Eye (tissue), 1 donor: Measurements from ENCODE around the gene STEAP1B.
A peak's percentile ranks its signal among the peaks of the same experiment; 100 is the strongest.
"Not testable (repeated sequence)": the region's sequence is repeated elsewhere in the genome, so short reads cannot be mapped to it uniquely, and the experiment has no call there.

Experiments
- DNase-seq: peaks from one replicate; pipeline ENCODE4 v3.0.0-alpha.2; 2015

The STEAP1B gene

DNA sequence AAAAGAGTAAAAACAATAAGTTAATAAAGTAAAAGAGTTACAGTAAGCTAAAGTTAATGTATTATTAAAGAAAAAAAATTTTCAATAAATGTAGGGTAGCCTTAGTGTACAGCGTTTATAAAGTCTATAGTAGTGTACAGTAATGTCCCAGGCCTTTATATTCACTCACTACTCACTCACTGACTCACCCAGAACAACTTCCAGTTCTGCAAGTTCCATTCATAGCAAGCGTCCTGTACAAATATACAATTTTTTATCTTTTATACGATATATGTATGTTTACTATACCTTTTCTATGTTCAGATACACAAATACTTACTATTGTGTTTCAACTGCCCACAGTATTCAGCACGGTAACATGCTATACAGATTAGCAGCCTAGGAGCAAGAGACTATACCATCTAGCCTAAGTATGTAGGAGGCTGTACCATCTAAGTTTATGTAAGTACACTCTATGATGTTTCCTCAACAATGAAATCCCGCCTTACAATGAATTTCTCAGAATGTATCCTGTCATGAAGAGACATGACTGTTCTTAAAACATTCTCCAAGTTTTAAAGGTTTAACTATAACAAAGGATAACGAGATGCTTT is 3.6 kb downstream of the STEAP1B start:
- not testable (repeated sequence) for DNase-seq

DNA sequence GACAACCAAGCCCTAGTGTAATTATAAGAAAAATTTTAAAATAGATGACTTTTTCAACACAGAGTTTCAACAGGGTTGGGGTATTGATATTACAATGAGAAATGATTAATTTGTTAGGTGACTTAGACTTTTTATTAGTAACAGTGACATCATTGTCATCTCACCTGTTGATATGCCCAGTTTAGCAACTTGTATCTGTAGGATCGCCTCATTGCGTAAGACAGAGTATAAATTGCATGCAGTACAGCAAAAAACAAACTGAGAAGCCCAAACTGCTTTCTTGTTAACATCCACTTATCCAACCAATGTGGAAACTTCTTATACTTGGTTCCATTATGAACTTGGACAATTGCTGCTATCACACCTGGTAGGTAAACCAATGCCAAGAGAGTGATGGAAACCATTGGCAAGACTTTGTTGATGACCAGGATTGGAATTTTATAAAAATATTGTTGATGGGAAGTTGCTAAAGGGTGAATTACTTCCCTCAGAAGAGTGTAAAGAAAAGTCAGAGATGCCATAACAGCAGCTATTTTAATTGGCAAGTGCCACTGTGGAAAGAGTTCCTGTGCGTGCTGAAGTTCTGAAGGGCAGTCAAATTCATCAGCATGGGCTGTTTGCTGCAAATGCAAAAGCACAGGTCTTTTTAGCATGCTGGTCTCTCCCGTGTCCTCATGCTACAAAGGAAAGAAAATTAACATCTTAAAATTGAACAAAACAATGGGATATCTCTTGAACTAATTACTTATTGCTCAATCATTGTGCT is 6.6 kb downstream of the STEAP1B start:
- not testable (repeated sequence) for DNase-seq

DNA sequence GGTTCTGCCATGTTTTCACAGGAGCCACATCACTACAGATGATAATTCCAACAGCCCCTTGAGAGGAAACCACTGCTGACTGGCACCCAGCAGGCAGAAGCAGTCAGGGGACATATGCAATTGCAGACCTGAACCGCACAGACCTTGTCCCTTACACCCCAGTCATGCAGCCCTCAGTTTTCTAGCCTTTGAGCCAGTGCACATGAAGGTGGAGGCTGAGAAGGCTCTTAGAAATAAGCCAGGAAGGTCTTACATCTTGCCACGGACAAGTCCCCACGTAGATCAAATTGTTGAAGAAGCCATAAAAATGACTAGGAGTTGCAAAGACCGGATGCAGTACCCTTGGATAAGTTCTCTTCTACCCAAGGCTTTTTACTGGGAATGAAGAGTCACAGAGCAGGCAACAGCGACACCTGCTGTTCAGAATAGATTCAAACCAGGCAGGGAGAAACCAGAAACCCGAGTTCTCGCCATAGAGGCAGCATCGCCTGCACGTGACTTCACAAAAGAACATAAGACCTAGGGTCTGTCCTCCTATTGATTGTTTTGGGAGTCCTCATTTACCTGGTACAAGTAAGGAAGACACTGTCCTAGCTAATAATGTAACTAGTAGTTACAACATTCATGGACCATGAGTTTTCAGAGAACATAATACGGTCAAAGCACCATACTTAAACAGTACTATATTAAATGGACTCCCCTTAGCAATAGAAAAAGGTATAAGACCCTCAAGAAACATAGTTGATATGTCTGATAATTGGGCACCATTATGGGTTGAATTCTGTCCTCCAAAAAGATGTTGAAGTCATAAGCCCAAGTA is 11.1 kb downstream of the STEAP1B start:
- DNase-seq, result peak; percentile 95

DNA sequence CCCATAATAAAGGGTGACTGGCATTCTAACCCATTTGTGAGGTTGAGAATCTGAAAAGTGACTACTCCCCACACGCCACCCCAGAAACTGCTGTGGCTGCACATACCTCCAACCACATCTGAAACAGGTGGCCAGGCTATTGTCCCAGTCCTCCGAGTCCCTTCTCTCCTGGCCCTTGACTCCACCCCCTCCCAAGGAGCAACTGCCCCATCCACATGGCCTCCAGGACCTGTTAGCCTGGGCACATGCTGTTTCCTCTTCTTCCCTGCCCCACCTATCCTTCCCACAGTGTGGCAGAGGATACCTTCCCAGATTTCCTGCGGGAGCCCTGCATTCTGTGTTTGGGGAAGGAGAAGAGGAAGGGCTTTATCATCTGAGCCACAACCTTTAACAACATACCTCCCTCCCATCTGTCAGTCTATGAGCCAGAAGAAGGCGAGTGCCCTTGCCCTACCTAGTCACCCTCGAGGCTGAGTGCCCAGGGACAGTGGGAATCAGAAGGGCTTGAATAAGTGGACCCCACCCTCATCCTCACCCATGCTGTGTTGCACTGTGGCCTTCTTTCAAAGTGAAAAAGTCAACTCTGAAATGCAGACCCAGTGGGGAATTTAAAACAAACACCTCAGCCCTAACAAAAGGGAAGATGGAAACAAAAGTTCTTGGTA is 11.9 kb downstream of the STEAP1B start:
- DNase-seq, result no peak

DNA sequence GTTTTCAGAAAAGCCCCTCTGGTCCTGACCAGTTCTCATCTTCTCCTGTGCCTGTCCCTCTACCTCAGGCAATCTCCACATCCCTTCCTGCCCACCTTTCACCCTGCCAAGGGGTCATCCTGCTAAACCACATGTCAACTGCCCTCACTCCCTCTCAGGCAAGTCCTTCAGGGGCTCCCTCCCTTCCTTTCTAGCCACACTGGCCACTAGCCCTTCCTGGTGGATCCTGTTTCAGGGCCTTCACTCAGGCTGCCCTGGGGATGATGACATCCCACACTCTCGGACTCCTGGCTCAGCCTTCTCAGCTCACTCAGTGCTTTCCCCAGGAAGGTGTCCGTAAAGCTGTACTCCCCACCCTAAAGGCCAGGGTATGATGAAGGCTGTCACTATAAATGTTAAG is 13.4 kb downstream of the STEAP1B start:
- no peak for DNase-seq

DNA sequence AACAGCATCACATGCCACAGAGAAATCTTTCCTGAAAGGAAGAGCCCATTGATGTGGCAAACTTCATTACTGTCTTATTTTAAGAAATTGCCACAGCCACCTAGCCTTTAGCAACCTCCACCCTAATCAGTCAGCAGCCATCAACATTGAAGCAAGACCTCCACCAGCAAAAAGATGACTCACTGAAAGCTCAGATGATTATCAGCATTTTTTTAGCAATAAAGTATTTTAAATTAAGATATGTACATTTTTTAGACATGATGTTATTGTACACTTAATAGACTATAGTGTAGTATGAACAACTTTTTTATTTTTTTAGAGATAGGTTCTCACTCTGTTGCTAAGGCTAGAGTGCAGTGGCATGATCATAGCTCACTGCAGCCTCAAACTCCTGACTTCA is 14.8 kb downstream of the STEAP1B start:
- DNase-seq, result no peak

DNA sequence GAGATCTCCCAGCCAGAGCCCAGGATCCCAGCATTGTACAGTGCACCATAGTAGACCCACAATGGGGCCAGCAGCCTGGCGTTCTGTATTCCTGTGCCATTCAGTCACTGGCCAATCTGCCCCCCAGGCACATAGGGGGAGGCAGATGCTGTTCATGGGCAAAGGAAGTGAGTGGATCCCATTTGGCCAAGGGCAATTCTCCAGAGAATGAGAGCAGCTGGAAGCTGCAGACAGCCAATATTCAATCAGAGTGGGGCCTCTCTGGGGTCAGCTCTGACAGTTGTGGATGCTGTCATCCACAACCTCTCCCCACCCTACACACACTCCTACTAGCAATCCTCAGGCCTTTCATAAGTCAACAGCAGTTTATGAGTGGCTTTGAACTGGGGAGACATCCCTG is 17.5 kb downstream of the STEAP1B start:
- DNase-seq, result peak; percentile 41

DNA sequence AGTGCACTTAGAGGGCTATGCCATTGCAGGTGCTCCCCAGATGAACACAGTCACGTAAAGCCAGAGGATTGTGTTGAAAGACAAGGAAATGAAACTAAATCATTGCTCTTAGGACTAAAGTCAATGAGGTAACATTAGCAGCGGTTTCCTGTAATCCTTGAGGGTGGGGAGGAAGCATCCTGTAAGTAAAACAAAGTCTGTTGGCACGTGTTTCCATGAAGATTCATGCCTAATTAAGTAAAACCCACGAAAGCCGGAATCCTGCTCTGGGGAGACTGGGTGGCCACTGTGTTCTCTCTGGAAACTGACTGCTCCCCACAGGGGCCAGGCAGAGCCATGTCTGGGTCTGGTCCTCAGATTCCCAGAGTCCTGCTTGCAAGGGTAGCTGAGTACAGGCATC is 18.3 kb downstream of the STEAP1B start:
- no peak for DNase-seq

DNA sequence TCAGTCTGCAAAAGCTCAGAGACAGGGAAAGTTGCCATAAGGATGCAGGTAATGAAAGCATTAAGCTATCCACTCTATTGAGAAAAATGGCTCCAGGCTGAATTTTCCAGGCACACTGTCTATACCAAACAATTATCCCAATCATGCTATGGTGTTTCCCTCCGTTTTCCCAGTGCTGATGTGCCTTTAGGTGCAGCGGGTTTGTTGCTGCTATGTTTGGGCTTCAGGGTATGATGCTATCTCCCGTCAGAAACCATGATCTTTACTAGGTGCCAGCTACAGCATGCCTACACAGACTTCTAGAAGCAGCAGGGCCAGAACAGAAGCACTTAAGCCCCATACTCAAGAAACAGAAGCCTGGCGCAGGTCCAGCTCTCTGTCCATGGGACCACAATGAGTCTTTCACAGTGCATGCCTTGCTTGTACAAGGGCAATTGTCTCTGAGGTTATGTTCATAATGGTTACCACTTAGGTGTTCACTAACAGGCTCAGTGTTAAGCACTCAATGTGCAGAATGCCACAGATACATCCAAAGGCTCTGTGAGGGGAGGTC is 19.4 kb downstream of the STEAP1B start:
- peak; percentile 20 for DNase-seq

DNA sequence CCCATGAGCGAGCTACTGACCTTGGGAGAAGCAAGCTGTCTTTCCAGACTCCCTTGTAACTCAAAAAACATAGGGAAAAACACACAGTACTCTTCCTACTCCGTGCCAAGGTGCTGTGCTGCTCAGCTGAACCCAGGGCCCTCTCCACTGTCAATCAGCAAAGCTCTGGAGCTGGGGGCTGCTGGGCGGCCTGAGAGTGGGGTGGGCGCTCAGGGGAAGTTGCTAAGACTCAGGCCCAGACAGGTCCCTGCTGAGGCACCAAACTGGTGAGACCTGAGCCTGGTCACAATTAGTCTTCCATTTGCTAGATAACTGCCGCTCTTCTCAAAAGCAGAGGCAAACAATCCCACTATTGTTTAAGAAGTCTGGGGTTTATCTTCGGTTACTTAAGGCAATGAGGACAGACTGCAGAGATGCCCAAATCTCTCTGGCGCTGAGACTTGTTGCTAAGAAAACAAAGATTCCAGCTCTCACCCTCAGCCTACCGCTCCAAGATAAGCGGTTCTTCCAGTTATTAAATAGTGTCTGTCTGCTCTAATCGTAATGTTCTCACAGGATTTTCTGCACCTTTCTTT is 22.0 kb downstream of the STEAP1B start:
- peak; percentile 33 for DNase-seq

DNA sequence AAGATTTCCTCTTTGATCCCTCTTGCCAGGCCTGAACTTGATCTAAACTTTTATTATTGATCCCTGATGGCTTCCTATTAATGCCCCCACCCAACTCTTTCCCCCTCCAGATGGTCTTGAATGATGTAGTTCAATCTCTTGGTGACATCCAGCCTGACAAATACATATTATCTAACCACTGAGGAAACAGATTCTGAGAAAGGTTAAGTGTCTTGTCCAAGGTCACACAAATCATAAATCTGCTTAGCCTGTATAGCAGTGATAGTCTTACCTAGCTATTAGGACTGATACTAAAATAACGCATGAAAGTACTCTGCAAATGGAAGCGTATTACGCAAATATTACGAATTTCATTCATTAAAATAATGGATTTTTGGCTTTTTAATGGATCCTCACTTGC is 22.7 kb downstream of the STEAP1B start:
- DNase-seq, result no peak

DNA sequence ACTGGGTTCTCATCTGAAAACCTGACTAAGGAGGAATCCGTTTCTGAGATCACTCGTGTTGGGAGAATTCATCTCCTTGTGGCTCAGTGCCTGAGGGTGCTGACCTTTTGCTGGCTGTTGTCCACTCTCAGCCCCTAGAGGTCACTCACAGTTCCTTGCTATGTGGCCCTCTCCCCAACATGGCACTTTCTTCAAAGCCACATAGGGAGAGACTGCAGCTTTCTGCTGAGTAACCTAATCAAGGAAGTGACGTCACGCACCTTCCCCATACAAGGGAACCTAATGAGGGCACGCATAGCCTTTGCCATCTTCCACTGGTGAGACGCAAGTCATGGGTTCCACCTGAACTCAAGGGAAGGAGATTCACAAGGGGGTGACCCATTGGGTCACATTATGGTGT is 23.2 kb downstream of the STEAP1B start:
- DNase-seq, result no peak

DNA sequence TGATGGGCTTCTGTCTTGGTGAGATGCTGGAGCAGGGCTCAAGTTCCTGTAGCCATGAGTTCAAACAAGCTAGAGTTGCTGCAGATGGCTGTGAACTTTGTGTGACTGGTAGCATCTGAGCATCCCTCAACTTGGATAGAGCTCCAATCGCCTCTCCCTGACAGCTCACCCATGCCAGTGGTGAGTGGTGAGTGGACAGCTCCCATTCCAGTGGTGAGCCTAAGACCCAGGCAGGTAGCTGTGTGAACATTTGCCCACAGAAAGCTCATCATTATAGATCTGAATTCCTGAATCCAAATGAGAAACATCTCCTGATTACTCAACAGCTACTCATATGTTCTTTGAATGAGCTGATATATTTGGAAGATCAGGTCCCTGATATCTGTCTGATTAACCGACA is 25.3 kb downstream of the STEAP1B start:
- DNase-seq, result no peak

DNA sequence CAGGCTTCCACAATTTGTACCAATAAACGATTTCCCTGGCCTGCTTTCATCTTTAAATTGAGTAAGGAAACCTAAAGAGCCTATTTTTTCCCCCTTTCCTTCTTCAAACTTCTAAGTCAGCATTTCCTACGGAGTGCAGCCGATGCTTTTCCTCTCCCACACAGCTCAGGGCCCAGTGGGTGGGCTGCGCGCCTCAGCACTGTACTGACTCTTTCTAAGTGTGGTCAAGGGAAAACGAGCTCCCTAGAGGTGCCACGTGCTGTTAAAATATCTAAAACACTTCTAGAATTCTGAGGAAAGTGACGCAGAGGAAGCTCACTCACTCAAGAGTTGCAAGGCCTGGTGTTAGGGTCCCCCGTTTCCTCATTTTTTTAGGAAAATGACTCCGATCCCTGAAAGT is 29.0 kb downstream of the STEAP1B start:
- no peak for DNase-seq

DNA sequence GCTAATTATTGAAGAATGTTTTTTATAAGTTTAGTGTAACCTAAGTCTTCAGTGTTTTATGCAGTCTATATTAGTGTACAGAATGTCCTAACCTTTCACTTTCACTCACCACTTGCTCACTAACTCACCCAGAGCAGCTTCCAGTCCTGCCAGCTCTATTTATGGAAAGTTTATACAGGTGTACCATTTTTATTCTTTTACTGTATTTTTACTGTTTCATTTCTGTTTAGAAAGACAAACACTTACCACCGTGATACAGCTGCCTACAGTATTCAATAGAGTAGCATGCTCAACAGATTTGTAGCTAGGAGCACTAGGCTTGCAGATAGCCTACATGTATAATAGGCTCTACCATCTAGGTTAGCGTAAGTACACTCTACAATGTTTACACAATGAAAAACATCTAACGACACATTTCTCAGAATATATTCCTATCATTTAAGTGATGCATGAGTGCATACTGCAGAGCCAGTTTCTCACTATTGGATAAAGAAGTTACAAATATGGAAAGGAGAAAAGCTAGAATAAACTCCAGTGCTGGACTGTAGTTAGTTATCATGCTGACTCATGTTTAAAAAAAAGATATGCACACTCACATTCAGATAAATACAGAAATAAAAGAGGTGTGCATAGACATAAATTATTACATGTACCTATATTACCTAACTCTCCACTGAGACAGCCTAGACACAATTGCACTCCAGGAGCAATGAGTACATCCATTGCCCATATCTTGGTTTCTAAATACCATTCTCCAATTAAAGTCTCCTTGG is 30.4 kb downstream of the STEAP1B start:
- no peak for DNase-seq

DNA sequence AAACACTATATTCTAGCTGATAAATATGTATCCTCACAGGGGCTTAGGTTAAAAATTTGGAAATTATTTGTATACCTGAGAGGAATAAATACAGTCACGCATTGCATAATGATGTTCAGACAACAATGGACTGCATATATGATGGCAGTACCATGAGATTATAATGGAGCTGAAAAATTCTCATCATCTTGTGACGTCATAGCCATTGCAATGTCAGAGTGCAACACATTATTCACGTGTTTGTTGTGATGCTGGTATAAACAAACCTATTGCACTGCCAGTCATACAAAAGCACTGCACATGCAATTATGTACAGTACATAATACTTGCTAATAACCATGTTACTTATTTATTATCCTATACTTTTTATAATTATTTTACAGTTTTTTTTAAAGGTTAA is 31.4 kb downstream of the STEAP1B start:
- no peak for DNase-seq

DNA sequence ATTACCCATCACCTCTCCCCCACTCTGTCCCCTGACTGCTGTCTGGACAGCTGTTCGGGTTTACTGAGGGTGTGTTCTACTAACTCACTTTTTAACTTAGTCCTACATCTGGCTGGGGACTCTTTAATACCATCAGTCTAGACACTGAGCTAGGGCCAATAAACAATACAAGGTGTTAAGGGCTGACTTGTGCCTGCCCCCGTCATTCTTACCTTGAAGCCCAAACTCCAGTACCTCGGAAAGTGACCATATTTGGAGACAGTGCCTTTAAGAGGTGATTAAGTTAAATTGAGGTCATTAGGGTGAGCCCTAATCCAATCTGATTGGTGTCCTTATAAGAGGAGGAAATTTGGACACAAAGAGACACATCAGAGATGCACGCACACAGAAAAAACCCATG is 35.7 kb downstream of the STEAP1B start:
- no peak for DNase-seq

DNA sequence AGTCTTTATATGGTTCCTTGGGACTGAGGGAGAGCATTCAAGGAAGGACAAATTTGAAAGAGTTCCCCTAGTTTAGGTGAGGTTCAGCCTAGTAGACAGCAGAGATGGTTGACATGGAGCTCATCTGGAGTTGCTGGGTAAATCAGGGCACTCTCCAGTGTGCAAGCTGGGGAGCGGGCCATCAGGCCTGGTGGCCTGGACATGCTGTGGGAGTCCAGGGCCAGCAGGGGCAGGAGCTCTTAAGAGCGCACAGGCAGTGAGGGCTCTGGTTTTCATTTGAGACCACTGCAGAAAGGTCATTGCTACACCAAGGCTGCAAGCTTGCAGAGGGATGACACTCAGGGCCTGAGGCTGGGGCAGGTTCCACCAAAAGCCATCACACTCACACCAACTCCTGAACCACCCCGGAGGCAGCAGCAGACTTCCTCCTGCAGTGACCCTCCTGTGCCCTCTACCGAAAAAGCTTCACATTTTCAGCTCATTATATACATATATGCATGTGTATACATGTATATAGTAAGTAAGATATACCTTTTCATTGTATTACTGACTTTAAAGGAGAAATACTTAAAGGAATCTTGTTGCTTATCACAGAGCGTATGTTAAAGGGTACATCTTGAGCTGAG is 39.5 kb downstream of the STEAP1B start:
- DNase-seq, result no peak

DNA sequence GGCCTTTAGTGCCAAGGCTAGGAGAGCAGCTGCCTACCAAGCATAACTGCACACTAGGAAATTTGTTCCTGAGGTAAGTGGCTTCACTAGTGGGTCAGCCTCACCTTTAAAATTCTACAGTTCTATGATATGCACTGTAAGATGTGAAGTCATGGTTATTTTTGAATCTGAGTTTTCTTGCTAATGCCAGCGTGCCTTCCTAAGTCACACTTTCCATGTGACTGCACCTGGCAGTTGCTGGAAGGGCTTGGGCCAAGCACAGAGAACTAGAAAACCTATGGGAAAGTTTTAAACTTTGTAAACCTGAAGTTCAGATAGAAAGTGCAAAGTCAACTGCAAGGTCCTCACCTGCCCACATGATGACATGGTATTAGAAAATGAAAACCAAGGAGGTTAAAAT is 42.5 kb downstream of the STEAP1B start:
- DNase-seq, result no peak

DNA sequence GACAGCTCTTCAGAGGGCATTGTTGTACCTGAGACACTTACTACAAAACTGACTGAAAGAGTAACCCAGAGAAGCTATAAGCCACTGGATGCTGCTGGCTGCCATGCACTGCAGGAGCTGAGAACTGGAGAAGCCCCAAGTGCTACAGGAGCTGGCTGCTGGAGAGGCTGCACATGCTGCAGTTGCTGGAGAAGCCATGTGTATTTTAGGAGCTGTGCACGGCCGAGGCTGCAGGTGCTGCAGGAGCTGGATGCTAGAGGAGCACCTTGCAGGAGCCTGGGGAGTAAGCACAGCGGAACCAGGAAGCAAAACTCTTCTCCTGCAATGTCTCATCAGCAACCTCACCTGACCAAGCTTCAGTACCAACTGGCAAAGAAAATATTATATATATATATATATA is 45.5 kb downstream of the STEAP1B start:
- DNase-seq, result no peak

DNA sequence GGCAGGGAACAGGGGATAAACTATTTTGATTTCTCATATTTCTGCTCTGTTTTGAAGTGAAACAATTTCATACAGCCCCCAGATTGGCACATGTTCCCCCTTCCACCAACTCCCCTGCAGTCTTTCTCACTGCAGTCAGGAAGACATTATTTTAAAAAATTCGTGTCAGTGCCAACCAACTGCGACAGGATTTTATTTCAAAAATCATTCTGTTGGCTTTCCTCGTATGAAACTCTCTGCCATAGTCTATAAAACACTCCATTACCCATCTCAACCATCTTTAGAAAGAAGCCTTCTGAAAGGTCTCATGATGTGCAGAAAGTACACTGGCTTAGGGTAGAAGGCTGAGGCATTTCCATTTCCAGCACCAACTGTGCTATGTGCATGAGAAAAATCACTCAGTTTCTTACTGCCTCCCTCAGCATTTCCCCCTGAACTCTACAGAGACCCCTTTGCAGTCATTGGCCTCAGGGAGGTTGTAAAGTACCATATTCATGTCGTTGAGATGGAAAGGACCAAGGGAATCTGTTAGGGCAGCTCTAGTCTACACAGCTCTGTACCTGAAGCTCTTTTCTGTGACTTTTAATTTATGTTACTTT is 46.9 kb downstream of the STEAP1B start:
- DNase-seq, result no peak
